IMR-90 (cell line): ENCODE data around the gene PCGF3. TPM values are rescaled to one million over a fixed set of nuclear protein-coding genes. Genes with fewer than 3 reads are reported as not detected.

Experiments
- ATAC-seq: fragments of 200-7000 bp; cut with Tn5 transposase; 2 replicates; pipeline ENCODE4 v1.9.1; 2020; ENCODE audit warnings: low read depth, mild to moderate bottlenecking, moderate library complexity
- BruUV-seq: library from RNA; stranded (reverse); fragments of 400-500 nt; replicated peaks from 2 replicates; lab custom pipeline; 2021; lab: Mats Ljungman, UMichigan
- CTCF ChIA-PET: fragments of 300-600 bp; formaldehyde crosslinking; extraction: SDS; loops from one replicate; lab custom pipeline; 2021; ENCODE audit warnings: antibody characterized with exemption; lab: Yijun Ruan, JAX
- POLR2A ChIA-PET: fragments of 300-600 bp; sonication (Branson Sonifier 250); formaldehyde crosslinking; loops from one replicate; lab custom pipeline; 2022; ENCODE audit warnings: antibody characterized with exemption; ENCODE audit not compliant: unreplicated experiment; lab: Charles Lee
- DNase-seq: peaks from one replicate; pipeline ENCODE4 v3.0.0; 2013
- H2AFZ ChIP-seq: replicated peaks from 2 replicates; pipeline ENCODE3; 2013; ENCODE audit warnings: low read length, mild to moderate bottlenecking; ENCODE audit not compliant: poor library complexity
- H2AK5ac ChIP-seq: 2 replicates; pipeline ENCODE4 v1.6.1; 2013; ENCODE audit warnings: low read depth, low read length, inconsistent platforms
- H2AK9ac ChIP-seq: replicated peaks from 2 replicates; pipeline ENCODE3; 2013; ENCODE audit warnings: mild to moderate bottlenecking, low read depth, low read length, moderate library complexity; ENCODE audit not compliant: poor library complexity
- H2BK120ac ChIP-seq: 2 replicates; pipeline ENCODE4 v1.6.1; 2013; ENCODE audit warnings: low read depth, low read length, inconsistent platforms
- H2BK15ac ChIP-seq: 3 replicates; pipeline ENCODE4 v1.6.1; 2013; ENCODE audit warnings: low read depth, low read length, inconsistent platforms
- H2BK20ac ChIP-seq: 2 replicates; pipeline ENCODE4 v1.6.1; 2013; ENCODE audit warnings: low read depth, mild to moderate bottlenecking, inconsistent platforms, low read length, moderate library complexity
- H2BK5ac ChIP-seq: 2 replicates; pipeline ENCODE4 v1.6.1; 2013; ENCODE audit warnings: mild to moderate bottlenecking, low read depth, low read length, inconsistent platforms; ENCODE audit not compliant: poor library complexity, severe bottlenecking
- H3K14ac ChIP-seq: replicated peaks from 2 replicates; pipeline ENCODE4 v1.6.1; 2013; ENCODE audit warnings: low read depth, low read length, inconsistent platforms
- H3K18ac ChIP-seq: 2 replicates; pipeline ENCODE4 v1.6.1; 2013; ENCODE audit warnings: low read depth, low read length, control low read depth
- H3K23ac ChIP-seq: 2 replicates; pipeline ENCODE4 v1.6.1; 2013; ENCODE audit warnings: low read depth, low read length, inconsistent platforms
- H3K27ac ChIP-seq: 2 replicates; pipeline ENCODE4 v1.5.1; 2013; ENCODE audit warnings: mild to moderate bottlenecking, control low read depth, low read length; ENCODE audit not compliant: insufficient read depth
- H3K27me3 ChIP-seq: 2 replicates; pipeline ENCODE4 v1.6.1; 2013; ENCODE audit warnings: low read length; ENCODE audit not compliant: control insufficient read depth, insufficient read depth
- H3K36me3 ChIP-seq: 2 replicates; pipeline ENCODE4 v1.6.1; 2013; ENCODE audit warnings: low read length, mixed read lengths; ENCODE audit not compliant: control insufficient read depth, insufficient read depth
- H3K4ac ChIP-seq: 2 replicates; pipeline ENCODE4 v1.6.1; 2013; ENCODE audit warnings: low read depth, low read length, inconsistent platforms
- H3K4me1 ChIP-seq: 2 replicates; pipeline ENCODE4 v1.6.1; 2013; ENCODE audit warnings: low read length, mixed read lengths; ENCODE audit not compliant: control insufficient read depth, insufficient read depth
- H3K4me2 ChIP-seq: 2 replicates; pipeline ENCODE4 v1.6.1; 2013; ENCODE audit warnings: low read depth, mild to moderate bottlenecking, control low read depth, low read length, moderate library complexity
- H3K4me3 ChIP-seq: 2 replicates; pipeline ENCODE4 v1.5.1; 2013; ENCODE audit warnings: low read depth, mild to moderate bottlenecking, control low read depth, low read length, moderate library complexity; ENCODE audit not compliant: insufficient read depth
- H3K56ac ChIP-seq: 2 replicates; pipeline ENCODE4 v1.6.1; 2013; ENCODE audit warnings: low read length, inconsistent platforms; ENCODE audit not compliant: insufficient read depth; ENCODE audit errors: extremely low read depth
- H3K79me1 ChIP-seq, 2 experiments: 2 replicates each; pipeline ENCODE4 v1.6.1; 2013; ENCODE audit warnings: low read length in 2 of 2, inconsistent platforms in 1 of 2, low read depth in 1 of 2
- H3K9ac ChIP-seq: 2 replicates; pipeline ENCODE4 v1.6.1; 2013; ENCODE audit warnings: low read depth, low read length, control low read depth
- H3K9me1 ChIP-seq: 2 replicates; pipeline ENCODE4 v1.6.1; 2013; ENCODE audit warnings: low read length, inconsistent platforms; ENCODE audit not compliant: insufficient read depth
- H3K9me3 ChIP-seq: 2 replicates; pipeline ENCODE4 v1.6.1; 2013; ENCODE audit warnings: low read length; ENCODE audit not compliant: control insufficient read depth, insufficient read depth
- H4K20me1 ChIP-seq: 2 replicates; pipeline ENCODE4 v1.6.1; 2013; ENCODE audit warnings: low read length, inconsistent platforms; ENCODE audit not compliant: insufficient read depth
- H4K5ac ChIP-seq: 2 replicates; pipeline ENCODE4 v1.6.1; 2013; ENCODE audit warnings: mild to moderate bottlenecking, low read depth, low read length, control low read depth
- H4K8ac ChIP-seq, 2 experiments: 2 replicates each; pipeline ENCODE4 v1.6.1; 2013; ENCODE audit warnings: low read depth in 2 of 2, low read length in 2 of 2, control low read depth in 1 of 2, inconsistent platforms in 1 of 2
- H4K91ac ChIP-seq: 2 replicates; pipeline ENCODE4 v1.6.1; 2013; ENCODE audit warnings: low read depth, low read length, inconsistent platforms; ENCODE audit not compliant: insufficient read depth
- FOS ChIP-seq: fragments of 150-350 bp; IDR thresholded peaks from 2 replicates; pipeline ENCODE4 v1.6.1; 2016; ENCODE audit warnings: low read depth, low read length
- MXI1 ChIP-seq: IDR thresholded peaks from 2 replicates; pipeline ENCODE4 v1.6.1; 2012; ENCODE audit warnings: low read depth, mild to moderate bottlenecking, low read length, moderate library complexity, borderline replicate concordance
- NFE2L2 ChIP-seq: fragments of 150-350 bp; IDR thresholded peaks from 2 replicates; pipeline ENCODE4 v1.6.1; 2016; ENCODE audit warnings: low read depth, mild to moderate bottlenecking, low read length
- POLR2A ChIP-seq: IDR thresholded peaks from 2 replicates; pipeline ENCODE4 v1.6.1; 2012; ENCODE audit warnings: mild to moderate bottlenecking, low read depth, low read length
- WGBS, 2 experiments: methylation state at CpG; one replicate each; pipeline versions ENCODE4 v1.1.5 to v1.1.7; 2013; ENCODE audit warnings: missing lambda C conversion rate in 2 of 2; ENCODE audit not compliant: insufficient read length in 1 of 2; ENCODE audit errors: extremely low coverage in 2 of 2; 5-methylcytosine and 5-hydroxymethylcytosine counted together
- dilution Hi-C: fragments of 300-500 bp; cut with HindIII; formaldehyde crosslinking; loops from one replicate; pipeline ENCODE4 v1.14.3; 2018; ENCODE audit warnings: low sequenced_read_pairs; ENCODE audit not compliant: unreplicated experiment
- in situ Hi-C: fragments of 300-500 bp; cut with MboI; formaldehyde crosslinking; loops from 3 replicates; pipeline ENCODE4 v1.14.3; 2019; ENCODE audit warnings: low sequenced_read_pairs, inconsistent platforms, mixed read lengths
- intact Hi-C: fragments of 100-400 bp; cut with micrococcal nuclease; formaldehyde crosslinking; loops from 2 replicates; pipeline ENCODE4 v1.10.0; 2022
- polyA plus RNA-seq, 3 experiments: library from polyadenylated mRNA; depleted of rRNA; stranded (reverse); fragments of >200 nt; gene quantifications; 2 replicates each; pipeline ENCODE4 v1.2.3, GENCODE V29; 2012; ENCODE audit warnings: low replicate concordance in 1 of 3
- total RNA-seq: library from RNA; depleted of rRNA; stranded (reverse); fragments of >200 nt; gene quantifications from 2 replicates; pipeline ENCODE4 v1.2.3, GENCODE V29; 2012

Gene PCGF3
- total and polyA plus RNA-seq, 2 of the 4 experiments (the other 2 are of a cell fraction), result 40.0 to 55.3 TPM

GRCh38 chr4:709348-709747 lies 3.7 kb downstream of the PCGF3 start:
- ATAC-seq (no peak), DNase-seq (no peak)
- ChIA-PET POLR2A (interaction anchor here (0.5 kb wide), 1 partner anchor 268 kb away, joined by 5 read pairs; no protein-coding TSS in a partner anchor), CTCF (interaction anchor here (1.1 kb wide), 1 partner anchor 28 kb away, joined by 3 read pairs; no protein-coding TSS in a partner anchor)
- in situ Hi-C loops (no loop called here), dilution Hi-C loops (no loop called here), intact Hi-C loops (no loop called here)
- H2AK9ac ChIP-seq, result no peak overlapping the region
- no peak overlapping the region for H4K5ac ChIP-seq
- no peak overlapping the region for H2AK5ac ChIP-seq
- H3K18ac ChIP-seq, result no peak overlapping the region
- H2BK5ac ChIP-seq, result no peak overlapping the region
- H4K8ac ChIP-seq, result no peak overlapping the region
- H3K9me1 ChIP-seq, result peaks cover 14% of the 10 kb centered on the region
- peaks cover 58% of the 10 kb centered on the region for H4K20me1 ChIP-seq
- H3K27me3 ChIP-seq, result no peaks in the 10 kb centered on the region
- no peak overlapping the region for H3K27ac ChIP-seq
- WGBS, 2 experiments, result 100% methylated on average over 2 of the region's 6 CpGs; no CpG with 5 or more reads in 1 of the 2 experiments
- H3K4me3 ChIP-seq, result no peak overlapping the region
- TF ChIP-seq FOS (no peak), NFE2L2 (no peak), POLR2A (no peak), MXI1 (no peak)
- no peaks in the 10 kb centered on the region for H3K9me3 ChIP-seq
- no peak overlapping the region for H3K9ac ChIP-seq
- H3K4ac ChIP-seq, result no peak overlapping the region
- BruUV-seq, result no TSS peak
- H2AFZ ChIP-seq, result no peak overlapping the region
- H3K4me2 ChIP-seq, result no peak overlapping the region
- no peak overlapping the region for H3K14ac ChIP-seq
- no peak overlapping the region for H2BK120ac ChIP-seq
- H3K4me1 ChIP-seq, result peaks cover 14% of the 10 kb centered on the region; the same call in 1 of the 2 replicates
- H2BK20ac ChIP-seq, result no peak overlapping the region
- H2BK15ac ChIP-seq, result no peak overlapping the region
- H3K79me1 ChIP-seq, result peaks cover 15 to 44% of the 10 kb centered on the region in 2 experiments; a peak in 3 of 4 replicates
- H3K56ac ChIP-seq, result no peak overlapping the region
- H4K91ac ChIP-seq, result no peak overlapping the region
- H3K23ac ChIP-seq, result no peak overlapping the region
- H3K36me3 ChIP-seq, result peaks cover 12% of the 10 kb centered on the region
